Measurements from ENCODE around the gene DIDO1.

DNA sequence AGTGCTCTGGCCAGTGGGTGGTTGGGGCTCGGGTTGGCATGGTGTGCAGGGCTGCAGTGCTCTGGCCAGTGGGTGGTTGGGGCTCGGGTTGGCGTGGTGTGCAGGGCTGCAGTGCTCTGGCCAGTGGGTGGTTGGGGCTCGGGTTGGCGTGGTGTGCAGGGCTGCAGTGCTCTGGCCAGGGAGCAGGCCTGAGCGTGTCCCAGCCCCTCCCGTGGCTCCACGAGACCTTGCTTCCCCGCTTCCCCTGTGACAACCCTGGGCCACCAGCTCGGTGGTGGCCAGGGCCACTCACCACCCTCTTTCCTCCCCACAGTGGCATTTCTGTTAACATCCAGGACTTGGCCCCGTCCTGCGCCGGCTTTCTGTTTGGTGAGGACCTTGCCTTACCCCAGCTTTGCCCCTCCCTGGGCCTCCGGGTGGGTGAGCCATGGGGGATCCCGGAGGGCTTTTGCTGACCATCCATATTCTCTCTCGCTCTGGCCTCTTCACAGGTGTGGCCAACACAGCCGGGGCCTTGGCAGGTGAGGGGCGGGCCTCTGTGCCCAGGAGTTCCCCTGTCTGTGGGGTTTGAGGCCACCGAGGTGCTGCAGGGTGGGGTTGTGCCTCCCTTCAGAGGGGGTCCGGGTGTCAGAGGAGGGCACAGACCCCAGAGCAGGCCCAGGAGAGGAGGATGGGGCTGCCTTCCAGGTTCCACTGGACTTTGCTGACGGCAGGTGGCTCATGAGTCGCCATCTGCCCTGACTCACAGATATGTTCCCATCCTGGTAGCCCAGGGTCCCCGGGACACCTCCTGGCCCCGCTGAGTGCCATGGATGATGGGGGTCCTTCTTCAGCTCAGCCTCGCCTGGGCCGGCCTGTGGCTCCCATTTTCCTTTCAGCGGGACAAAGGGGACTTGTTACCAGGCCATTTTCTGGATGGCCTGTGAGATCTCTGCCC, 40.2 kb upstream of the DIDO1 start:
- TF ChIP-seq, protein P1, sequence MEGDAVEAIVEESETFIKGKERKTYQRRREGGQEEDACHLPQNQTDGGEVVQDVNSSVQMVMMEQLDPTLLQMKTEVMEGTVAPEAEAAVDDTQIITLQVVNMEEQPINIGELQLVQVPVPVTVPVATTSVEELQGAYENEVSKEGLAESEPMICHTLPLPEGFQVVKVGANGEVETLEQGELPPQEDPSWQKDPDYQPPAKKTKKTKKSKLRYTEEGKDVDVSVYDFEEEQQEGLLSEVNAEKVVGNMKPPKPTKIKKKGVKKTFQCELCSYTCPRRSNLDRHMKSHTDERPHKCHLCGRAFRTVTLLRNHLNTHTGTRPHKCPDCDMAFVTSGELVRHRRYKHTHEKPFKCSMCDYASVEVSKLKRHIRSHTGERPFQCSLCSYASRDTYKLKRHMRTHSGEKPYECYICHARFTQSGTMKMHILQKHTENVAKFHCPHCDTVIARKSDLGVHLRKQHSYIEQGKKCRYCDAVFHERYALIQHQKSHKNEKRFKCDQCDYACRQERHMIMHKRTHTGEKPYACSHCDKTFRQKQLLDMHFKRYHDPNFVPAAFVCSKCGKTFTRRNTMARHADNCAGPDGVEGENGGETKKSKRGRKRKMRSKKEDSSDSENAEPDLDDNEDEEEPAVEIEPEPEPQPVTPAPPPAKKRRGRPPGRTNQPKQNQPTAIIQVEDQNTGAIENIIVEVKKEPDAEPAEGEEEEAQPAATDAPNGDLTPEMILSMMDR (IDR thresholded peaks at IDR 0.05) = no peak
- TF ChIP-seq EZH2 (IDR thresholded peaks at IDR 0.05; ENCODE audit: borderline replicate concordance, insufficient read depth, low read depth, low read length, poor library complexity, severe bottlenecking) = no peak

All from B cell (primary cell).